ACHN (cell line): ENCODE data around the gene CISD1.

ENCODE experiments used
- DNase-seq: peaks from one replicate; pipeline ENCODE4 v3.0.0-alpha.2; 2015
- in situ Hi-C: cut with HindIII; loops from 2 replicates; pipeline ENCODE4 v1.10.0; 2017; ENCODE audit warnings: low sequenced_read_pairs, low pct_ligation_motif_present, low pct_unique_long_range_greater_than_20kb

CISD1 gene

DNA sequence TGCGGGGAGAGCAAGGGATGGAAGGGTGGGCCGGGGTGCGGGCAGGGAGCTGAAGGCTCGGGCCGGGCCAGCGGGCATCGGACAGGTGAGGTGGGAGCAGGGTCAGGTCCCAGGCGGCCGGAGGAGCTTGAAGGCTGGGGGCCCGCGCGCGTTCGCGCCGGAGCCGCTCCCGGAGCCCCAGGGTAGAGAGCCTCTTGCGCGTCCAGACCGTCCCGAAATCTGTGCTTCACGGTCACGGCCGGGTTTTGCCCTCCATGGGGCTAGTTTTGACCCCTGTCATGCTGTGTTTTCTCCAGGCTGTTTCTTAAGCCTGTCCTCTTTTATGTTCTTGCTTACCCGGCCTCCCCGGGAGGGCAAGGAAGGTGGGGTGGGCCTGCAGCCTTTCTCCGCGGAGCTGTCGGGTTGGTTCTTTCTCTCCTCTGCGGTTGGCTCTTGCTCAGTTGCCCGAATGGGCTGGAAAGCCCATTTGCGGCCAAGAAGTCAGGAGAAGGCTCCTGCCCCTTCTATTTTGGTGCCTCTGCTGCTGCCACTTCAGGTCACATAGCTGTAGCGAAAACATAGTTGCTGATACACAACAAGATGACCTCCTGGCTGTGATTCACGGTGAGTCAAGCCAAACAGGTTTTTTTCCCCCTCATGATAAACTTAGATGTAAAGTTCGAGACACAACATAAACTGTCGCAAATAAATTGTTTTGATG, 66.5 kb downstream of the CISD1 start:
- in situ Hi-C loops, result no loop called here
- peak; percentile 59 for DNase-seq

DNA sequence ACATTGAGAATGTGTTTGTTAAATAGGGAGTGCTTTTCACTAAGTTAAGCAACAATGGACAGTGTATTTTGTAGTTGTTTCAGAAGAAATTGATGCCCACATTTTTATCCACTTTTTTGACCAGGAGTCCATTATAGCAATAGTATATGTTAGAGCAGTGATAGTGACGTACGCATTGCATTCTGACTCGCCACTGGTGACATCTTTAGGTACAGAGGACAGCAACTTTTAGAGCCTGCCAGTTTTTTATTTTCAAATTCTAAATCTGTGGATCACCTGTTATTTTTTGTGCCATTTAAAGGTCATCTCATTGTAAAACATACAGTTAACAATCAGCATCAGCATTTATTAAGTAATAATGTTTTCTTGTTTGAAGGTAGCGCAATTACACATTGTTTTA, 67.3 kb downstream of the CISD1 start:
- in situ Hi-C loops, result no loop called here
- no peak for DNase-seq
